Activated naive CD4-positive, alpha-beta T cell treated with anti-CD3 and anti-CD28 coated beads, Interleukin-2, amount 50 U/mL, for 16 hours (primary cell): ENCODE data around the gene SELENON.

Experiments
- DNase-seq: peaks from one replicate; pipeline ENCODE4 v3.0.0-alpha.2; 2020

Gene SELENON

DNA sequence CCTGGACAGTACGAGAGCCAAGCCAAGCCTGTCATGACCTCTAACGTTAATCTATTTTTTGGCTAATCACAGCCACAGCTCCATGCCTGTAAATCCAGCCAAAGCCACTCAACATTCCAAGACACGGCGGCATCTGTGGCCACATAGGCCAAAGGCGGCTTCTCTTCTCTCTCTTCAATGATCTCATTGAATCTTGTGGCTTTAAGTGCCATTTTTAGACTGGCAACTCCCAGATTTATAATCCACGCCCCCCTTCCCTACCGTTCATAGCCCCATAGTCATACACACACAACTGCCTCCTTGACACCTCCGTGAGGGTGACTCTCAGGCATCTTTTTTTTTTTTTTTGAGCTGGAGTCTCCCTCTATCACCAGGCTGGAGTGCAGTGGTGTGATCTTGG lies 5.7 kb upstream of the SELENON start:
- no peak for DNase-seq

DNA sequence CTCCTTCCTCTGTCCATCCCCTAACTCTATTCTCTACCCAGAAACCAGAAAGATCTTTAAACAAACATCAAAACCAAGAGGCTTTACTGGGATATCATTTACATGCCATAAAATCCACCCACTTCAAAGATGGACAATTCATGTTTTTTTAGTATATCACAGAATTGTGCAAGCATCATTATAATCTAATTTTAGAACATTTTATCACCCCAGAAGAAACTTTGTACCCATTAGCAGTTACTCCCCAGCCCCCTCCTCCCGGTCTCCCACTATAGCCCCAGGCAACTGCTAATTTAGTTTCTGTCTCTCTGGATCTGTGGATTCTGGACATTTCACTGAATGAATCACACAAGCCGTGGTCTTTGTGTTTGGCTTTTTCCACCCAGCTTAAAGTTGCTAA lies 4.8 kb upstream of the SELENON start:
- DNase-seq, result no peak

DNA sequence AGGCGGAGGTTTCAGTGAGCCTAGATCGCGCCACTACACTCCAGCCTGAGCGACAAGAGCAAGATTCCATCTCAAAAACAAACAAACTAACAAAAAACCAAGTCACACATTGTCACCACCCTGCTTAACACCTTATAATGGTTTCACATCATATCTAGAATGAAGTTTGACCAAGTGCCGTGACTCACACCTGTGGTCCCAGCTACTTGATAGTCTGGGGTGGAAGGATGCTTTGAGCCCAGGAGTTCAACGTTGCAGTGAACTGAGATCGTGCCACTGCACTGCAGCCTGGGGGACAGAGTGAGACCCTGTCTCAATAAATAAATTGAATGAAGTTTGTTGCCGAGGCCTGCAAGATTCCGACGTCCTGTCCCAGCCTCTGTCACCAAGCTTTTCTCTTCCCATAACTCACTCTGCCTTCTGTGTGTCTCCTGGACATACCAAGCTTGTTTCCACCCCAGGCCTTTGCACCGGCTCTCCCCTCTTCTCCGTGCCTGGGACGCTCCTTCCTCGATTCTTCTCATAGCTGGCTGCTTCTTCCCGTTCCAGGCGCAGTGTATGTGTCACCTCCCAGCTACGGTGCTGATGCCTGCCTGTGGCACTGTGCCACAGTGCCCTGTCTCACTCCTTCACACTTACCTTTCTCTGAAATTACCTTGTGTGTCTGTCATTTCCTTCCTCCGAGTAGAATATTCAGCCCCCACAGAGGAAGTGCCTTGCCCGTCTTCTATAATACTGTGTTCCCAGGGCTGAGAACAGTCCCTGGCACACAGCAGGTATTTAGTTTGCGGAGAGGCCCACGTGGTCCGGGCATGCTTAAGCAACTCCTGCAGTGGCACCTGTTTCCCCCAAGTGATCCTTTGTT lies 3.8 kb upstream of the SELENON start:
- peak; percentile 37 for DNase-seq

DNA sequence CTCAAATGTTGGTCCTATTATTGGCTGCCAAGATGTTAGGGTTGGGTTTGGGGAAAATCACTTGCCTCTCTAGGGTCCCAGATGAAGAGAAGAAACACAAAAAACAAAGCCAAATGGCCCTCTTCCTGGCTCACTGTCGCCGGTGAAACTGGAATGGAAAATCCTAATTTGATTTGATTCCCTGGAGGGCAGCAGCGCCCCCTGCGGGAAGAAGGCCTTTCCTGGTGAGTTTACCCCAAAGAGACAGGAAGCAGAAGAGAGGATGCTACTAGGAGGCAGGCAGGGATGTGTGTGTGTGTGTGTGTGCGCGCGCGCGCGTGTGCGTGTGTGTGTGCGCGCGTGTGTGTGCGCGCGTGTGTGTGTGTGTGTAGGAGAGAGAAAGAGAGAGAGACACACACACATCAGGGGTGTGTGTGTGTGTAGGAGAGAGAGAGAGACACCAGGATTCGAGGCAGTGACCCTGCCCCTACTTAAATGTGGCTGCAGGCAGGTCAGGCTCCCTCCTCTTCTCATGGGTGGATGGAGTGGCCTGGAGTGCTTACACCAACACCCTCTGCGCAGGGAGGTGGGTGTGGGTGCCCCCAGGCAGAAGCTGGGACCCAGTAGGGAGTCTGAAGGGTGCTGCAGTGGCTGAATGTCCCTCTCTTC lies 3.1 kb upstream of the SELENON start:
- DNase-seq, result peak; percentile 87

DNA sequence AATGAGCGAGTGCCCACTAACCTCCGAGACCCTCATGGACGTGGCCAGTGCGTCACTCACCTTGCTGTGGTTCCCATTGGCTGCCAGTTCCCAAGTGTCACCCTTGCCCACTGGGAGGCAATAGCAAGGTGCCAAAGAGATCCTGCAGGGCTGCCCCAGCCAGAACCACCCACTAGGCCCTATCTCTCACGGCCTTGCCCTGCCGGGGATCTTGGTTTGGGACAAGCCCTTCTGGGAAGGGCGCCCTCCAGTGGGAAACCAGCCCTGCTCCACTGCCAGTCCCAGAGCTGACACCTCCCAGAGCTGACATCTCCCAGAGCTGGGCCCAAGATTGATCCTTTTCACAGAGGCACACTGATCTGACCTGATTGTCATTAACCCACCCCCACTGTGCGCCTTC lies 2.1 kb upstream of the SELENON start:
- DNase-seq, result peak; percentile 40

DNA sequence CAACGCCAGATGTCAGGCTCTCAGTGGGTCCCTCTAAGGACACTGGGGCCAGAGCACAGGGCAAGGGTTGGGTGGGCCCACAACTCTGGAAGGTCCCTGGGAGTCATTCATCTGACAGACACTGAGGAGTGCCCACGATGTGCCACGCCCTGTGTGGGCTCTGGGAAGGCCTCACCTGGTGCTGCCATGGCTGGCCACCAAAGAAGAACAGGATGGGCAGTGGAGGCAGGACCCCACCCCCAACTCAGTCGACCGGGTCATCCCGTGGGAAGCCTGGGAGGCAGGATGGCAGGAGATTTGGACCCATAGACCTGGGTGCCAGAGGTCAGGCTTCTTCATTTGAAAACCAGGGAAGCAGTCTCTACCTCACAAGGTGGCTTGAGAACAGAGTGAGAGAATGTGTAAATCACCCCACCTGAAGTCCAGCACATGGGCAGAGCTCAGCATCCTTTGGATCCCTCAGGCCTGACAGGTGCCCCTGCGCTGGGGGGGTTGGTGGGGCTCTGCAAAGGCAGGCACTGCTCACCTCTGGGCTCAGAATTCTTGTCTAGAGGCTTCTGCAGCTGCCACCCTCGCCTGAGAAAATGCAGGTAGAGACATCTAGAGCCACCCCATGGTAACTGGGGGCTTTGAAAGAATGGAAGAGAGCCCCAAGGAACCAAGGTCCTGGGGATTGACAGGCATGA lies 1.2 kb upstream of the SELENON start:
- no peak for DNase-seq

DNA sequence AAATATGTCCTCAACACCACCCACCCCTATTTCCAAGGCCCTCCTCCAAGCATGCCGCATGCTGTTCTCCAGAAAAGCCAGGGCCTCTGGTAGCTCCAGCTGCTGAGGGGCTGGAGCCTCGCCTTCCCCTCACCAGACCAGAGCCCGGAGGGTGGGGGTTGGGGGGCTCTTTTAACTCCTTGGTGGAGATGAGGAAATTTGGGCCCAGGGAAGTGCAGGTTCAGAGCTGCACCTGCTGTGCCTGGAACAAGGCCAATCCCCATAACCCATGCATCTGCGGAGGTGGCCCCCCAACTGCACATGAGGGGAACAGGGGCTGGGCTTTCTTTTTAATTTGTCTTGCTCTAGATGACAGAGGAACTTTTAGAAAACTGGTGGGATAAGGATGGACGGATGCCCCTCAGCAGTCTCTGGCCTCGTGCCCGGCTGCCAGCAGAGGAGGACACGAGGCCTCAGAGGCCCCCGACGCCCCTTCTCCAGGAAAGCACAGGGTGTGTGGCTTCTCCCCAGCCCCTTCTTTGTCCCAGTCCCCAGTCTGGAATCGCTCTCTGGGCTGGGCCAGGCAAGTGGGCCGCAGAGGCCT lies 550 bp upstream of the SELENON start:
- no peak for DNase-seq

DNA sequence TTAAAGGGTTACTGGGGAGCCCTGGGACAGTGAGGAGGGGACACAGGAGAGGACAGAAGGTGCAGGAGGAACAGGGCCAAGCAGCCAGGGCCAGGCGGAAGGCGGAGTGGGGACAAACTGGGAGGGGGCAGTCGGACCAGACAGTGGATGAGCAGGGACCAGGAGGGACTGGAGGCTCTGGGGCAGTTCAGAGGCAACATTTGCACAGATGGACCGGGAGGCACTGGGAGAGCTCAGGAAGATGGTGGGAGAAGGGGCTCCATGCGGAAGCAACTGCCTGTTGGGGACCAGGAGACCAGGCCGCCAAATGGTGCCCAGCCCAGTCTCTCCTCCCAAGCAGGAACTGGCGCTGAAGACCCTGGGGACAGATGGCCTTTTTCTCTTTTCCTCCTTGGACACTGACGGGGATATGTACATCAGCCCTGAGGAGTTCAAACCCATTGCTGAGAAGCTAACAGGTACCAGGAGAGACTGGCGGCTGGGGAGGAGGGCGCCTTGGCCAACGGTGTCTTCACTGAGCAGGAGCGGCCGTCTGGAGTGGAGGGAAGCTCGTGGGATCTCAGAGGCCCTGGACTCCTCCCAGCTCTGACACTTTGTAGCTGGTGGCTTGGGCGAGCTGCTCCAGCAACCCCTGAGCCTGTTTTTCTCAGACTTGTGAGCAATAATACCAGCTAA lies 847 bp downstream of the SELENON start:
- no peak for DNase-seq

DNA sequence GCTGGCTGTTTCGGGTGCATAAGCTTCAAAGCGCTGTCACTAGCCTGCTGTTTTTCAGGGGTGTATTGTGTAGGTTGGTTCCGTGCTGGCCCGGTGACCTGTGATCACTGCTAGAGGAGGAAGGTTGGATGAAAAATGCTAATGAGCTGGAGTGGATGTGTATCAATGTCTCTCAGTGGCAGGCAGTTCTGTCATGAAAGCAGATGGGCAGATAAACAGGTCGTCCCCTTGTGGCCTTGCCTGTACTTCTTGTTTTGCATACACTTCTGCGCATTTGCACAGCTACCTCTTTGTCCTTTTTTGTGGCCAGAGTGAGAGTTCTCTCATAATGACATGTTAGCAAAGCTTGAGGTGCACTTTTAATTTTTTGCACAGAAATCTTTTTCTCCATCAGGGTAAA lies 2.9 kb downstream of the SELENON start:
- DNase-seq, result no peak

DNA sequence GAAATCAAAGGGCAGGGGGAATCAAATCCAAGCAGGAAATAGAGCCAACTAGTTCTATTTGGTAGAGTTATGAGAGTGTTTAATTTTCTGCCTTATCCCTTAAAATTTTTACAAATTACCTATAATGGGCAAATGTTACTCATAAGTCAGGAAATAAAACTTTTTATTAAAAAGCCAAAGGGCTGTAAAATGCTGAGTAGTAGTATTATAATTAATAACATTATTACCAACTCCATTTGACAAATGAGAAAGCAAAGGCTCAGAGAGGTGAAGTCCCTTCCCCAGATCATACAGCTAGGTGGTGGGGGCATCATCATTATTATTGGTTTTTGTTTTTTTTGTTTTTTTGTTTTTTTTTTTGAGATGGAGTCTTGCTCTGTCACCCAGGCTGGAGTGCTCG lies 3.4 kb downstream of the SELENON start:
- no peak for DNase-seq

DNA sequence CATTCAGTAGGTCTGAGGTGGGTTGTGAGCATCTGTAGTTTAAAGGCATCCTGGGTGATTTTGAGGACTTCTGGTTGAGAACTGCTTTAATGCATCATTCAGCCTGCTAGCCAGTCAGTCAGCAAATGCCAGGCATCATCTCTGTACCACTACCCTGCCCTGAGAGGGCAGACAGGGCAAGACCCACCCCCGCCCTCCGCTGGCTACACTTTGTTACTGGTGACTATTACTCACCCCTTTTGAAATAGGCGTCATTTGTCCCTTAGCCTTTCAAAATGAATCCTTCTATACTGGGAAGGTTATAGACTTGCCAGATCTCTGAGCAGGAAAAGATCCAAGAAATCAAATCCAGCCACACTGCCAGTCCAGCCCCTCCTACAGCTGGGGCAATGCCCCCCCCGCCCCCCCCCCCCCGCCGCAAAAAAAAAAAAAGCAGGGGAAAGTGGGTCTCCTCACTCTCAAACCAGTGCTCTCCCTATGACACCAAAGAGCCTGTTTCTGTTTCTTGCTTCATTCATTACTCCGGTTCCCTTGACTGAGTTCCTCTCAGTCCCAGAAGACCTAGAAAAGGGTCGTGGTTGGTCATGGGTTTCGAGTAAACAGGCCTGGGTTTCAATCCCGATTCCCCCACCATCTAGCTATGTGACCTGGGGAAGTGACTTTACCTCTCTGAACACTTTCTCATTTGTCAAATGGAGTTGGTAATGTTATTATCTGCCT lies 4.4 kb downstream of the SELENON start:
- no peak for DNase-seq

DNA sequence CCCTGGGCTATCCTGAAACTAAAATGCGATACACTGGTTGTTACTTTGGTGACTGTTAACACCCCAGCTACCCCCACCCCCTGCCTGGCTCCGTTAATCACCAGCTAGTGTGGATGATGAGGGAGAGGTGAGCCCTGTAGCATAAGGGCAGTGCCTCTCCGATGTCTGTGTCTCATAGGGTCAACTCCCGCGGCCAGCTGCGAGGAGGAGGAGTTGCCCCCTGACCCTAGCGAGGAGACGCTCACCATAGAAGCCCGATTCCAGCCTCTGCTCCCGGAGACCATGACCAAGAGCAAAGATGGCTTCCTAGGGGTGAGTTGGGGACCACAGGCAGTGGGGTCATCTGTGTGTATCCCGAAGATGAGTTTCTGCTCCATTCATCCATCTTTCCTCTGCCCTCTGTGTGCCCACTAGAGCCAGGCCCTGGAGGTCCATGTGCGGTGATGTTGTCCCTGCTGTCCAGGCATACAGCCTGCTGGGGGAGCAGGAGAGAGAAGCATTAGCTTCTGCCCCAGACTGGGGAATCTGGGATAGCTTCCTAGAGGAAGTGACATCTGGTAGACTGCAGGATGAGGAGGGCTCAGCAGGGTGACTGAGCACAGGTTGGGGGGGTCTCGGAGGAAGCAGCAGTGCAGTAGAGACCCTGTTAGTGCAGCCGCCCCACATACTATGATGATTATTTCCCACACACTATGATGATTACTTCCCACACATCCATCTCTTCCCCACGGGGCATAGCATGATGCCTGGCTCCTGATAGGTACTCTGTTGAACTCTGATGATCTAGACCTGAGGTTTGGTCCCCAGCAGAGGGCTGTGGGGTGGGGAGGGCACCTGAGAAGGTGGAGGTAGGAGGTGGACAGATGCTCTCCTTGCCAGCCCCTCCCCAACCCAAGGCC lies 5.2 kb downstream of the SELENON start:
- DNase-seq, result no peak

DNA sequence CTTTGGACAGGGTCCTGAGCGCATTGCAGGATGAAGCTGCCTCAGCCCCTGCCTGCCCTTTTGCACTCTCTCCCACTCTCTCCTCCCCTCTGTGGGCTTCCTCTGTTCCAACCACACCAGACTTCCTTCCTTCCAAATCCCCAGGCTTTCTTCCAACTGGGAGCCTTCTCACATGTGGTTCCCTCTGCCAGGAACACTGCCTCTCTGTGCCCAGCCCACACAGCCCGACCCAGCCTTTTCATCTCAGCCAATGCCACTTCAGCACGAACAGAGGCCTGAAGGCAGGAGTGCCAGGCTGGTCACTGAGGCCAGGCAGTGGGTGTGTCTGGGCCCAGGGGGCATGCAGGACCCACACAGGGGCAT lies 5.9 kb downstream of the SELENON start:
- DNase-seq, result no peak

DNA sequence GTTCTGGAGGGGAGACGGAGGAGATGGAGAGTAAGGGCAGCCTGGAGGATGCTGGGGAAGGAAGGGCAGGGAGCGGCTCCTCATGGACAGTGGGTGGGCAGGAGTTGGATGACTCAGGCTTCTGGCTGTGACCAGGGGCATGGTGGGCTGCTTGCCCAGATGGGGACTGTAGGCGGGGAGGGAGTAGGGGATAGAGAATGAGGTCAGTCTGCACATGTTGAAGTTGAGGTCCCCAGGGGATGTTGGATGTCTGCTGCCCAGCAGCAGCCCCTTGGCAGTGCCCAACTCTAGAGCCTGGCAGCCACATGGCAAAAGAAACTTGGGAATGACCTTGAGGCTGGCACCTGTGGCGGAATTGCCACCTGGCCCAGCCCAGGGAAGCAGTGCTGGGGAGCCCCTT lies 6.4 kb downstream of the SELENON start:
- DNase-seq, result no peak

DNA sequence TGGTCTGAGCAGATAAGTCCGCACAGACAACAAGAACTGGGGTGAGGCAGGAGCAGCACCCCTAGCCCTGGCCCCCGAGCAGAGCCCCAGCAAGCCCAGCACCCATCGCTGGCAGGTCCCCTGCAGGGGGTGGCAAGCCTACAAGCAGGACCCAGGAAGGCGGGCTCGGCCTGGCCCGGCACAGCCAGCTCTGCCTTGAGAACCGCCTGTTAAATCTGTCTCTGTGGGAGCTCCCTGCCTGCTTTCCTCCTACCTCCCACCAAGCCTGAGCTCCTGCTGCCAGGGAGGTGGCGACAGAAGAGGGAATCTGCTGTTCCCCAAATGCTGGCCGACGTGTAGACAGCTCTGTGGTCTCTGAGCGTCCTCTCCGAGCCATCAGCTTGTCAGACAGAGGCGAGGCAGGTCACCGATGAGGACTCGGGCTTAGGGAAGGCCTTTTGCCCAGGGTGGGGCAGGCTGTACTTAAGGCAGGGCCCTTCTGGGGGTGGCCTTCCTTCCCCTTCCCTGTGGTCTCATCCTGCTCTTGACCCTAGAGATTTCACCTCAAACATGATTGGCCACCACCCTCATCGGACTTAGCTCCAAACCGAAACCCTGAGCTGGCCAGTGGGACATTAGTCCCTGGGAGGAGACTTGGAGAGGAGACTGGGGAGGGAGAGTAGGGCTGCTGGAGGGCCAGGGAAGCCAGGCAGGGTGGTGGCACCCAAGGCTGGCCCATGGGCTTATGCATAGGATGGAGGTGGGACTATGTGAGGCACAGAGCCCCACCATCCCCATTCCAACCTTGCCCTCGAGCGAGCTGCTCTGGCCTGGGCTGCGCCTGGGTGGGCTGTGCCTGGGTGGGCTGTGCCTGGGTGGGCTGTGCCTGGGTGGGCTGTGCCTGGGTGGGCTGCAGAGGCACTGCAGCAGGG lies 7.7 kb downstream of the SELENON start:
- DNase-seq, result no peak

DNA sequence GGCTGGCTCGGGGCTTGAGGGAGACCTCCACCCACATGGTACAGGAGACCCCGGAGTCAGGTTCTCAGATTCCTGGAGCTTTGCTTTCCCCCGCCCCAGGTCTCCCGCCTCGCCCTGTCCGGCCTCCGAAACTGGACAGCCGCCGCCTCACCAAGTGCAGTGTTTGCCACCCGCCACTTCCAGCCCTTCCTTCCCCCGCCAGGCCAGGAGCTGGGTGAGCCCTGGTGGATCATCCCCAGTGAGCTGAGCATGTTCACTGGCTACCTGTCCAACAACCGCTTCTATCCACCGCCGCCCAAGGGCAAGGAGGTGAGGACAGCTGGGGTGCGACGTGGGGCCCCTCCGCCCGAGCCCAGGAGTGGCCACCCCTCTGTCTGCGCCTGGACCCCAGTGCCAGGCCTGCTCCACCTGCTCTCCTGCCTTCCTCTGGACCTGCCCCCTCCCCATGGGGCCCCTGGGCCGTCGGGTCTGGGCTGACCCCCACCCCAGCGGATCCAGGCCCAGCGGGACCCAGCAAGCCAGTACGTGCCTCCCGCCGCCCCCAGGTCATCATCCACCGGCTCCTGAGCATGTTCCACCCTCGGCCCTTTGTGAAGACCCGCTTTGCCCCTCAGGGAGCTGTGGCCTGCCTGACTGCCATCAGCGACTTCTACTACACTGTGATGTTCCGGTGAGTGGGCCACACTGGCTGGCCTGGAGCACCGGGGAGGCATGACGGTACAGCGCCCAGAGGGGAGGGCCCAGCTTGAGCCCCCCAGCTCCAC lies 8.7 kb downstream of the SELENON start:
- DNase-seq, result no peak

DNA sequence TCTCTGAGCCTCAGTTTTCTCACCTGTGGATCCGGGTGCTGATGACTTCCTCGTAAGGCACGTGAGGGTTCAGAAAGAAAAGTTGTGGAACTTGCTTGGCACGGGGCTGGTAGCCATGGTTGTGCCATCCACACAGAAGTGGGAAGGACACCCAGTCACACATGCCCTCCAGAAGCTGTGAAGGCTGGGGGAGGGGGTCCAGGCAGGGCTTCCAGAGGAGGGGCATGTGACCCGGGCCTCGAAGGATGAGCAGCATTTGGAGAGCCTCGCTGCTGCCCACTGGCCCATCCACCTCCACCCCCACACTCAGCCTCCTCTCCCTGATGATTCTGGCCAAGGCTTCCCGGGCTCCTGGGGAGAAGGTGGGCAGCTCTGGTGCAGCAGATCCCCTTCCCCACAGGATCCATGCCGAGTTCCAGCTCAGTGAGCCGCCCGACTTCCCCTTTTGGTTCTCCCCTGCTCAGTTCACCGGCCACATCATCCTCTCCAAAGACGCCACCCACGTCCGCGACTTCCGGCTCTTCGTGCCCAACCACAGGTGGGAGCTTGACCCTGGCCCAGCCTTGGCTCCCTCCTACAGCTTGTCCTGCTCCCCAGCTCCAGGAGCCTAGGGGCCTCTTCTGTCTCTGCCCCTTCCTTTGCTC lies 9.4 kb downstream of the SELENON start:
- no peak for DNase-seq

DNA sequence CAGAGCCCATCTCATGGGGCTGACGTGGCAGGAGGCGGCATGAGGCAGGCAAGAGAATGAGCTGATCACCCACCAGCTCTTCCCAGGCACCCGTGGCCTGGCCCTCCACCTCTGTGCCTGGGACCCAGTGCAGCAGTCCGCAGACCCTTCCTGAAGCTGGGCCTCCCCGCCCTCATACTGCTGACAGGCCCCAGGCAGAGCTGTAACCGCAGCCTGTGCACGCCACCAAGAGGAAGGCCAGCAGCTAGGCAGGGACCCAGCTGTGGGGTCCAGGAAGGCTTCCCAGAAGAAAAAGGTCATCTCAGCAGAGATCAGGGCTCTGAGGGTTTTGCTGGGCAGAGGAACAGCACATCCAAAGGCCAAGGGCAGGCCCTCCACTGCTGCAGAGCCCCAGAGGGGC lies 9.9 kb downstream of the SELENON start:
- DNase-seq, result no peak
